Activated CD8-positive, alpha-beta memory T cell treated with anti-CD3 and anti-CD28 coated beads for 1 hour (primary cell): ENCODE results near the gene PRKG1.

Source experiments
- DNase-seq, 2 donors: peaks; one replicate each; pipeline ENCODE4 v3.0.0-alpha.2; 2020; ENCODE audit warnings: low read depth in 1 of 2; ENCODE audit errors: extremely low read depth in 1 of 2

The PRKG1 gene

DNA sequence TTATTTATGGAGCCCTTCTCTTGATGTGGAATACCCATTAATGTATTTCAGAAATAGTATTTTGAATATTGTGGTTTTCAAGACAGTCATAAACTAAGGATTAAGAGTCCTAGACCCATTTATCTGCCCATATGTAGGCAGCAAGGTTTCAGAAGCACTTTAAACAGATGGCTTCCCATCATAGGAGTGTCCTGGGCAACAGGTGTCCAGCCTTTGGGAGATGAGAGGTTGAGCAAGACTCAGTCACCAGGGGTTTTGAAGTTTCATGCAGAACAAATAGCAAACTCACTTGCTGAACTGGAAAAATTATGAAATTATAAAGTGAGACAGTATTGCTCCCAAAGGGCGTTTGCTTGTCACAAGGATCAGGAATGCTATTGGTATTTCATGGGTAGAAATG lies 818.0 kb downstream of the PRKG1 start:
- DNase-seq: no peak

DNA sequence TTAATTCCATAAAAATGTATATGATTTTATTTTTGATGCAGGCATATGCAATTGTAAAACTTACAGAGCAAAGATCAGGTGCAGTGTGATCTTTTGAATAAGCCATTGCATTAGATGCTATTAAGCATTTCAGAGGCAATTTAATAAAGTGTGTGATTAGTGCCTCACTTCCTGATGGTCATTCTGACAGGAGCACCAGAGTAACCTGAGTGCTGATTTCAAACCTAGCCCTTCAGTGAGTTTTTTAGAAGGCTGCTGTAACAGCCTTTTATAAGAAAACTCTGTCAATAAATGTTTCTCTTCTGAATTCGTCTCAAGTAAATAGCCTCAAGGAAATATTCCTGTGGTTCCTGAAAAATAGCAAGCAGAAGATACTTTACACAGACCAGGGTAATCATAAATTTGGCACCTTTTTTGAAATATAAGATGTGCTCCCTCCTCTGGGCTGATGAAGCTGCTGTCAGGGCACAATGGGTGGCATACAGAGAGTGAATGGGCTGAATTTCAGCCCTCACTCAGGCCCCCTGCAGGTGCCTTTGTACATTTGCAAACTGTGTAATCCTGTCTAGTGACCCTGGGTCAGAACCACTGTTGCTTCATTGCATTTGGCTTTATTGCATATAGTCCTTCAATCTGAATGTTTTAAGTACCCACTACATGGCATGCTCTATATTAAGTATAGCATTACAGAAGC lies 818.8 kb downstream of the PRKG1 start:
- DNase-seq: no peak

DNA sequence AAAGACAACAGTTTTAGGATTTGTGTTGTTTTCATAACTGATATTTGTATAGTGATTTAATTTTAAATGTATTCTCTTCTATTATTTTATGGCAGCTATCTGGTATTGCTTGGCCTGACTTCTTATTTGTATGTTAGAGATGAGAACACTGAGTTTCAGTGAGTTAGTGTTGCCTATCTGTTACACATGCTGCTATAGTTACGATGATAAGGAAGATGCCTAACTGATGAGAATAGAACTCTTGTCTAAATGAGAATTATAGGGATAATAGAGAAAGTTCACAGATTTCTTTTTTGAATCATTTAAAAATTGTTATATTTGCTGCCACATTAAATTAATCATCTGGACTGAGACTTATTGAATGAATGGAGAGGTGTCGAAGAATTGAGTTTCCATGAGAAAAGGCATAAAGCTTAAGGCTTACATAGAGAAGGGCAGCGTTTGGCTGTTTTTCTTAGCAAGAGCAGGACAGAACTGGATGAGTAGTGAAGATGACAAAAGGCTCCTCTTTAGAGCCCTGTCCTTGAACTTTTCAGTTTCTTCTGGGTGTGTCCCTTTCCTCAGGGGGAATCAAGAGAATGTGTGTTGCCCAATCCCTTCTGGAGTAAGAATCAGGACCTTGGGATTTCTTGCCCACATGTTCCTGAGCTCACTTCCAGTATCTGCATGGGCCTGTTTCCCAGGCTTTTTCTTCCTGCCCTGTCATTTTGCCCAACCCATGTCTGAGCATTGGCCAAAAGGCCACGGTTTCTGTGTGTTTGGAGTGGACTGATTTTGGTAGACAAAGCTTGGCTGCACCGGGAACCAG lies 820.7 kb downstream of the PRKG1 start:
- no peak for DNase-seq

DNA sequence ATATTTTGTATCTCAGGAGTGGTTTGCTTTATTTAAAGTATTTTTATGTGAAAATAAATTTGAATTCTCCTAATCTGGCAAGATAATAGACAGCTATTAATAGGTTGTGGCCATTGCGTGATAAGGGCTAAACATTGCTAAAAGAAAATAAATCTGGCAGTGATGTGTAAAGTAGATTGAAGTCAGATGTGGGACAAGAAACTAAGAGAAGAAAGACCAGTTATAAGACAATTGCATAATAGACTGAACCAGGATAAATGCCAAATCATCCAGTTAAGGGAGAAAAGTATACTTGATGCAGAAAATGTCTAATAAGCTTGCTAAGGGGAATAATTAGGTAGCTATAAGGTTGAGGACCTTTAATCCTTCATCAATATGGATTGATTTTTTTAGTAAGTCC lies 822.6 kb downstream of the PRKG1 start:
- DNase-seq: no peak

DNA sequence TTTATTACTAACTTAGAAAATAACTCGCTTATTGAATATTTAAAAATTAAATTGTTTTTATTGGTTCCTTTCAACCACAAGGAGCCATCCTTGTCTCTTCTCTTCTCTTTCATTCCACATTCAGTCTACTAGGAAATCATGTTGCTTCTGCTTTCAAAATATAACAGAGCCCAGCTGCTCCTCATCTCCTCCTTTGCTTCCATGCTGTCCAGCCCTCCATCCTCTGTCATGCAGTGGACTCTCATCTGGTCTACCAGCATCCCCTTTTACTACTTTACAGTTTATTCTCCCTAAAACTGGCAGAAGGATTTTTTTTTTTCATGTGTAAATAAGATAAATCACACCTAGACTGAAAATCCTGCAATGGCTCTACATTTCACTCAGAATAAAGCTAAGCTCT lies 823.3 kb downstream of the PRKG1 start:
- DNase-seq: no peak

DNA sequence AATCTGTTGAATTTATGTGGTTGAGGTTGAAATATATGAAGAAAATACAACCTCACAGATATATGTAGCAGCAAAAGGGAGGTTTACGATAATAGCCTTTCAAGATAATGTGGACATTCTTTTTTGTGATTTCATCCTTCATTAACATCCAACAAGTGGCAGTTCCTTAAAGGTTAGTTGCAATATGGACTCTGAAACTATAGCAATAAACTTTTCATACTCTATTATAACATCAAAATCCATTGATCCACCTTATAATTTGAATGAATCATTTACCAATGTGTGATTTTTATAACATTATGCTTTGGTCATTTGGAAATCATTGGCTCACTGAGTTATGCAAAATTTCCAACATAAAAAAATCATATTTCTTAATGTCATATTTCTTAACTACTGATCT lies 825.9 kb downstream of the PRKG1 start:
- DNase-seq: no peak

DNA sequence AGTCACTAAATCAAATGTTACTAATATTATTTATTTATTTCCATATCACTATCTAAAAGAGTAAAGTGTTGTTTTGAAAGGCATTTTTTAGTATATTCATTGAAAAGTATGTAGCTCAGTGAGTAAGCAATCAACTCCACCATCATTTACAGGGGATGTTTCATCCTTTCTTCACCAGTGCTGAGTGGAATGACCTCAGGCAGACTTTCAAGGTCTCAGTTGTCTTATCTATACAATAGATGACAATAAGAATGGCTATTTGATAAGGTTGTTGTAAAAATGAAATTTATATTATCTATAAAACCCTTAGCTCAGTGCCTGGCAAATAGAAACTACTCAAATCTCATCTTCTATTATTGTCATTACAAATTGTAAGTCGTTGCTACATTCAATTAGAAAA lies 829.4 kb downstream of the PRKG1 start:
- no peak for DNase-seq

DNA sequence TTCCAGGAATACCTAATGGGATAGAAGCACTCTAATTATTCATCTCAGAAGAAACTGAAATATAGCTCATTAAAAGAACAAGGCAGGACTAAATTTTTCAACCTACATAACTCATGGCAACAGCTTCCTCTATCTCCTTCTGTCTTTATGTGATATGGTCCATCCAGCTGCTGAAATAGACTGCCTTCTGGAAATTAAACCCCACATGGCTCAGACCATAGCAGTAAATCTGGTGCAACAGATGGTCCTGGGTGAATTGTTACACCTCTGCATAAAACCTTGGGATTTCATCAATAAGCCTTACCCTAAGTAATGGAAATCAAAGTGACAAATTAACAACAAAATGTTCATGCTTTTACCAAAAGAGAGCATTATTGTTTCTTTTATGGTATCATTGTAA lies 830.7 kb downstream of the PRKG1 start:
- DNase-seq: no peak

DNA sequence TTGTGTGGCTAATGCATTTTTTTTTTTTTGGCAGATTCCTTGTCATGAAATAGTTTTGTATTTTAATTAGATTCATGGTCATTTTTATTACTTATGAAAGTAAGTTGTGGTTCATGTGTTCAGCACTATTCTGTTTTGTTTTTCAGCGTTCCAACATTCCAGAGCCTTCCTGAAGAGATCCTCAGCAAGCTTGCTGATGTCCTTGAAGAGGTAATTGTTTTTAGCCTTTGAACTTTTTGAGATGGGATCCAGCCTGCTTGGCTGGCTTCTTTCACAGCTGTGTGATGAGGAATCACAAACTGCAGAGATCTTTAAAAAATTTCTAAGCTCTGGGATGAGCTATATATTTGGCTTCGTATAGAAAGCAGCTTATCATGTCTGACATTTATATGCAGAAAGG lies 833.1 kb downstream of the PRKG1 start:
- no peak for DNase-seq

DNA sequence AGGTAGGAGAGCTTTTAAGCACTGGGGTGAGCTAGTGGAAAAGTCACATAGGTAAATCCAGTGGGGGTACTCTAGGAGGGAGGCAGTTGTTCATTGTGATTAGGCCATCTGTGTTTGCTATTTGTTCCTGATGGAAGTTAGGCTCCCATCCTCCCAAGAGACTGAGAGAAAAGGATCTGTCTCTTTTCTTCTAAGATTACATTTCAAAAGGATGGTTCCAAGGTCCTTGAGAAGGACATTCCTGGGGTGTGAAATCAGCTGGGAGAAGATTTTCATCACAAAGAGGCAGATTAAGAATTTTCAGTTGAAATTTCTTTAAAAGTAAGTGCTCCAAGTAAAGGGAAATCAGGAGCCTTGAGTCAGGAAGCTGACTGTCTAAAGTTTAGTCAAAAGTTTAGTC lies 835.9 kb downstream of the PRKG1 start:
- no peak for DNase-seq

DNA sequence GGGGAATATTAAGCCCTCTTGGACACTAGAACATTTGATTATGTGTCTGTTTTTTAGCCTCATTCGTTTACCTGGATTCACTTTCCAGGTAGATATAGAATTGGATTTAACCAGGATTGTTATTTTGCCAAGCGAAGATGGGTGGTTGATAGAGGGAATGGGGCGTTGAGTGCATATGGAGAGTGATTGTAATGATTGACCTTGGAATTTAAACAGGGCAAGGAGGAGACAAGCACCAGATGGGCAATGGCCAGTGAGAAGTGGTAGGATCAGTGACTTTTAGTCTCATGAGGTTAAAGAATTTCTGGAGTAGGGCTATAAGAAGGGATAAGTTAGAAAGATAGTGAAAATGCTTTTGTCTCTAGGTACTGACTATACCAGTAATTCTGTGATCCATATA lies 836.3 kb downstream of the PRKG1 start:
- DNase-seq: no peak

DNA sequence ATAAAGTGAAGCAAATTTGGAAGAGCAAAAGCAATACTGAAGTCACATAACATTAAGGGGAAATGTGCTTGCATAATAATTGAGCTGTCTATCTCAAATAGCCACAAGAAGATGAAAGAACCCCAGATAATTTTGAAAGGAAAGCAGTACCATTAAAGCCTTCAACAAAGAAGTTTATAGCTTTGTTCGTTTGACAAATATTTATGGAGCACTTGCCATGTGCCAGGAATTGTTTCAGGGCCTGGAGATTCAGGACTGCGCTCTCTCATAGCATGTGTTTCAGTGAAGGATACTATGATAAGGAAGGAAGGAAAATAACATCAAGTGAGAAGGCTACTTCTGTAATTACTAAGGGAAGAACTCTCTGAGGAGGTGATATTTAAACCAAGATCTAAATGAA lies 837.4 kb downstream of the PRKG1 start:
- no peak for DNase-seq

DNA sequence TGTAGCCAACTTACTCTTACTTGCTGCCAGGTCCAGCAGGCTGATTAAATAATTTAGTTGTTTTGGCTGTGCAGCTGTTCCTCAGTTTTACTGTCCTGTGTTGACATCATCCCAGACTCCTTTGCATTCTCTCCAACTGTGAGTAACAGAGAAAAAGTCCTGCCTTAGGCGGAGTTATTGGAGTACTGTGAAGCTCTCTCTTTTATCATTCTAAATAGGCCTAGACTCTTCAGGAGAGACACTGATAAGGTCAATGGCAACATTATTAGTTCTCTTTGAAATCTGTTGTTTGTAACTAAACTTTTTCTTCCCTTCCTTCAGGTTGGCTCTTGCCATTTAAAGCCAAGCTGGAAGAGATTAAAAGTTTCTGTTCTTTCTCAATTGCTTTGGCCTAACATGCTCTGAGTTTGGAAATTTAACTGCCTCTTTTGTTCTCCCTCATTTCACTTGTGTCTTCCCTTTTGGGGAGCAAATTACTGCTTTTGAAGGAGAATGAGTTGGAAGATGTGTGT lies 840.8 kb downstream of the PRKG1 start:
- no peak for DNase-seq

DNA sequence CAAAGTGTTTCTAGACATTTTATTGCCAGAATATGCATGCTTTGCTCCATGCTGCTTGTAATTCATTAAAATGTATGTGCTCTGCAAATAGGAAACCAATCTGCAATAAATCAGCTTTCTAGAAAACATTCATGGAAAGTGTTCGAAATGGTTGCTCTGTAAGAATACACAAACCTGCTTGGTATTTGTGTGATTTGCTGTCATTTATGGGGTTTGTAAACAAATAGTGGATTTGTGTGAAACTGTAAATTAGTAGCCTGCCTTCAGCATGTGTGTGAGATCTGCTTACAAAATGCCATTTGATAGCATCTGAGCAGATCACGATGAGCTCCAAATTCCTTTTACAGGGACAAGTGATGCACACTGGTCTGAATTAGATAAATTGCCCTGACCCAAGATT lies 844.2 kb downstream of the PRKG1 start:
- no peak for DNase-seq

DNA sequence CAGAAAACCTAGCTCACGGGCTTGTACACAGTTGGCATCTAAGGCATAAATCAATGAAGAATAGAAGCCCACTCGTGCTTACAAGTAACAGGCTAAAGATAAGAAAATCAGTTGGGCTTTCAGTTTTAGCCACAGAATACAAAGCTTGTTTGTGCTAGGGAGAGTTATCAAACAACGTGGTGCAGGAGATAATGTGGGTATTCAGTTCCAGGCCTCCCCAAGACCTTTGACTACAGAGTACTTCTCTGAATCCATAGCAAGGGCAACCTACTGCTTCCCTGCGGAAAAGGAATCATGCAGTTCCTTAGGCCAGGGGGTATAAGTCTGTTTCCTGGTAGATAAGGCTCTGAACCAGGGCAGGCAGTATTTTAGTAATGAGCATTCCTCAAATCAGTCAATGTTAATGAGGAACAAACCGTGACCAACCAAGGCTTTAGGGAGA lies 844.6 kb downstream of the PRKG1 start:
- DNase-seq: no peak

DNA sequence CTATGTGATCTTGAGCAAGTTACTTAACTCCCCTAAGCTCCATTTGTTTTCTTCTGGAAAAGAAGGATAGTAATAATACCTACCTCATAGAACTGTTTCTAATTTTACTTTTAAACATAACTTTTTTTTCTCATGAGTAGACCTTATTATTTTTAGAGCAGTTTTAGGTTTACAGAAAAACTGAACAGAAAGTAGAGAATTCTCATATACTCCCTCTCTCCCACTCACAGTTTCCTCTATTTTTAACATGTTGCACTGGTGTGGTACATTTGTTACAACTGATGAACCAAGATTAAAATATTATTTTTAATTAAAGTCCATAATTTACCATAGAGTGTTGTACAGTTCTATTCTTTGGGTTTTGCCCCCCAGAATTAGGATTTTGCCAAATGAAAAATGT lies 846.4 kb downstream of the PRKG1 start:
- DNase-seq: no peak

DNA sequence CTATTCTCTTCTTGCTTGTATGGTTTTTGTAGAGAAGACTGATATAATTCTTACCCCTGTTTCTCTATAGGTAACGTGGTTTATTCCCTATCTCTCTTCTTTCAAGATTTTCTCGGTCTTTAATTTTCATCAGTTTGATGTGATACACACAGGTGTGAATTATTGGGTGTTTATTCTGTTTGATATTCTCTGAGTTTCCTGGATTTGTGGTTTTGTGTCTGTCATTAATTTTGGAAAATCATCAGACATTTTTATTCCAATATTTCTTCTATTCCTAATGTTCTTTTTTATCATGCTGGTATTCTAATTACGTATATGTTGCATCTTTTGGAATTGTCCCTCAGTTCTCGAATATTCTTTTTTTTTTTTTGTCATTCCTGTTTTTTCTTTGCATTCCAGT lies 850.1 kb downstream of the PRKG1 start:
- no peak for DNase-seq

DNA sequence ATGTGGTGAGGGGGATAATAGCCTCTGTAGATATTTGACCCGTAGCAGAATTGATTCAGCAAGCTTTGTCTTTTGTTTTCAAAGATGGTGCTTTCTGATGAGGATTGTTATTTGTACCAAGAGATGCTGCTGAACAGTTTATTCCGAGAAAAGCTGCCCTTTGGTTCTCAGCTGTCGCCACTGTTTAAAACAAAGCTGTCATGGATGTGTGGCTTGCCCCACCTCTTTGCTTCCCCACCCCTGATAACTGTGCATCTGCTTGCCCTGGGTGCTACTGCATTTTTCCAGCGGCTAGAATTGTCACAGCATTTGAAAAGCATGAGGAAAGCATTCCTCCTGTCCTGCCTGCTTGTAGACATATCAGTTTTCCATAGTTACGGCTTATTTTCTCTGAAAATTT lies 852.0 kb downstream of the PRKG1 start:
- DNase-seq: no peak

DNA sequence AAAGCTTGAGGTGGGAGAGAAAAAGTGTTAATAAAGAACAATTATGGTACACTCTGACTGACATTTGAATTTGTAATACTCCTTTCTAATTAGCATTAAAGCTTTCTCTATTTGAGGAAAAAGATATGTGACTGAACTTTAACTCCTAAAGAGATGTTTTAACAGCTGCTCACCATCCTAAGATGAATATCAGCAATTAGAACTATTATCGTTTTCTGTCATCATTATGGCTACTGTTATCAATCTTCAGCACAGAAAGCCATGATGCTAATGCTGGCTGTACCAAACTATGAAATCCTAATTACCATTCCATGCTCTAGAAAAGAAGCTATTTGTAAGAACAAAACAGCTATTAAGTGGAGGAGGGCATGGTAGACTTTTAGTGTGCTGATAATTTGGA lies 853.9 kb downstream of the PRKG1 start:
- no peak for DNase-seq

DNA sequence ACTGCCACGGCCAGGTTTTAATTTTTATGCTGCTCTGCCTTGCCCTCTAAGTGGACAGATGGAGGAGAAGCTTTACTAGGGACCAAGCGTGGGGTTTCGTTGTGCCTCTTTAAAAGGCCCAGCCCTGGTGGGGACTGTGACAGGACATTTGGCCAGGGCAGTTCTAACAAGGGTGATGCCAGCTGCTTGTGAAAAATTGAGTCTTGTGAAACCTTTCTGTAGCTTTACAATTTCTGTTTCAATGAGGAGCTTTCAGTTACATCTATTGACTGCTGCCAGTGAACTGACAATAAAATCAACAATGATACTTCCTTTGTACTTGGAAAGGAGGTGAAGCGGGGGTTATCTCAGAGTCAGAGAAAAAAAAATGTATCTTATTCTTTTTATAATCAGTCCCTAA lies 858.2 kb downstream of the PRKG1 start:
- no peak for DNase-seq

DNA sequence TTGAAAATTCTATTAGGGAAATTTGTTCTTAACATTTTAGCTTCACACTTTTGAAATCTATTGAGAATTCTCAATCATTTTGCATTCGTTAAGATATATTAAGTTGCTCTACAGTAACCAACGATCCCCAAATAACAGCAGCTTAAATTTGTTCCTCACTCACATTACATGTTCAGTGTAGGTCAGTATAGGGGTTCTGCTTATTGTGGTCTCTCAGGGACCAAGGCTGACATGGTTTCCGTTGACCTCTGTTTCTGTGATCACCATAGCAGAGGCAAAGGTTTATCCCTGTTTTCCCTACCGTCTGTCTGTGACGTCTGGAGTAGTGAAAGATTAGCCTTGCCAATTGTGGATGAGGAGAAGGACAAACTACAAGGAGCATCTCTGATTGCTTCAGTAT lies 860.1 kb downstream of the PRKG1 start:
- DNase-seq: no peak

DNA sequence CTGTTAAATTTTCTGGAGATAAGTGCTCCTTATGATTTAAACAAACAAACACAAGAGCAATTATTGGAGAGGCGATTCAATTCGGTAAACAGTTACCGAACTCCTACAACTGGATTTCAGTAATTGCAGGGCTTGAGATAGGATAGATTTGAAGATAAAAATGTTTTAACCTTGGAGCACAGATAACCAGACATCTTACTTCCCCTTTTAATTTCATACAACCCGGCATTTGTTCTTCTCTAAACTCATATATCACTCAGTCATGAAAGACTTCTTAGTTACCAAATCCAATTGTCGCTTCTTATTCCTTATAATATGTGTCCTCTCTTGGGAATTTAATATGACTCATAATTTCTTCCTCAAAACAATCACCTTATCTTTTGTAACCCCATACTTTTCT lies 861.1 kb downstream of the PRKG1 start:
- DNase-seq: no peak
